Activated CD4-positive, CD25-positive, alpha-beta regulatory T cell treated with anti-CD3 and anti-CD28 coated beads, Interleukin-2, amount 50 U/mL, for 24 hours (primary cell): ENCODE measurements around the gene KIF4A.

Experiments used
- ATAC-seq, 2 donors: fragments of 150-1000 bp; cut with Tn5 transposase; one replicate each; pipeline ENCODE4 v1.10.0; 2021; ENCODE audit warnings: mild to moderate bottlenecking in 1 of 2, moderate library complexity in 1 of 2

The KIF4A gene

DNA sequence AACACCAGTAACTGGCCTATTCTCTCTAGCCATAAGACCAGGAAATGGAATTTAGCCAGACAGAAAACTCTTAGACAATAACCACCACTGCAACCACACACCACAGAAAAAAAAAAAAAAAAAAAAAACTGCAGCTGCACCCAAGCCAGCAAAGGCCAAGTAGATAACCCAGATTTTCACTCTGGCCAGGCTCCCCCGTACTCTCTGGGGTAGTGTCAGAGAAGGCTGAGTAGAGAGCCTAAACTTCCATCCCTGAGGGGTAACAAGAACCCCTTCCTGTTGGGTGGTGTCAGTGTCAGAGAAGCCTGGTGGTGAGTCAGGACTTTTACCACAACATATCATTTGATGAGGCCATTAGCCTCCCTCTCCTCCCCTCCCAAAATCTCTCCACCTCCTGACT lies 149.1 kb downstream of the KIF4A start:
- ATAC-seq: peak; percentile 36 to 39

DNA sequence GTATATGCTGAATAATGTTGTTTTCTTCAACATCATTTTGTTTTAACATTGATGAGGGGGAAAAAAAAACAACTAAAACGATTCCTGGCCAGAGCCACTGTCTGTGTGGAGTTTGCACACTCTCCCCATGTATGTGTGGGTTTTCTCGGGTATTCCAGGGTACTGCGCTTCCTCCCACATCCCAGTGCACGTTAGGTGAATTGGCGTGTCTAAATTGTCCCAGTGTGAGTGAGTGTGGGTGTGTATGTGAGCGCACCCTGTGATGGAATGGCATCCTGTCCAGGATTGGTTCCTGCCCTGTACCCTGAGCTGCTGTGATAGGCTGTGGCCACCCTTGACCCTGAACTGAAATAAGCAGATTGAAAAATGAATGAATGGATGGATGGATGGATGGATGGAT lies 152.3 kb downstream of the KIF4A start:
- ATAC-seq: no peak

DNA sequence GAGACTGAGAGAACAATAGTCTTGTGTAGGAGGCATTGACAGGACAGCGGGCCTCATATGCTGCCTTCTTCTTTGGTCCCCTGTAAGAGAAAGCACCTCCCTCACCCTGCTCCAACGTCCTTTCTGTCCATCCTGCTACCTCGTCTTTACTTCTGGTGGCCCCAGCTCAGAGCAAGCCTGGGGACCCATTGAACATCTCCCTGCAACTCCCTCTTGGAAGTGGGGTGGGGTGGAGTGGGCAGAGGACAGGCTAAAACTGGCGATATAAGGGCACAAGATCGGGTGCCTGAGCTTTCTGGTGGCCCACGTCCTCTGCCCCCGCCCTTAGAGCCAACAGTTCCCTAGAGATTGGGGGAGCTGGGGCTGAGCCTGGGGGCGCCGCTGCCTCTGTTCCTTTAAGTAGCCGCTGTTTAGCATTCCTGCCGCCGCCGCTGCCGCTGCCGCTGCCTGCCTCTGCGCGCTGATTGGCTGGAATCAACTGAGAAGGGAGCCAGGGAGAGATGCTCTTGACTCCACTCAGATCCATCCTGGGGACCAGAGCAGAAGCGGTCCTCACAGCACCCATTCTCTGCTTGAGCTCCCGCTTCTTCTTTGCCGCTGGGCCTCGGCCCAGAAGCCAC lies 154.5 kb downstream of the KIF4A start, which contains the start of gene DLG3:
Gene DLG3 (plus strand): TSS at position 510 of the 620 bp plus-strand sequence. CDS start 367 bp downstream, outside the sequence.
- ATAC-seq: peak; percentile 13 to 59

DNA sequence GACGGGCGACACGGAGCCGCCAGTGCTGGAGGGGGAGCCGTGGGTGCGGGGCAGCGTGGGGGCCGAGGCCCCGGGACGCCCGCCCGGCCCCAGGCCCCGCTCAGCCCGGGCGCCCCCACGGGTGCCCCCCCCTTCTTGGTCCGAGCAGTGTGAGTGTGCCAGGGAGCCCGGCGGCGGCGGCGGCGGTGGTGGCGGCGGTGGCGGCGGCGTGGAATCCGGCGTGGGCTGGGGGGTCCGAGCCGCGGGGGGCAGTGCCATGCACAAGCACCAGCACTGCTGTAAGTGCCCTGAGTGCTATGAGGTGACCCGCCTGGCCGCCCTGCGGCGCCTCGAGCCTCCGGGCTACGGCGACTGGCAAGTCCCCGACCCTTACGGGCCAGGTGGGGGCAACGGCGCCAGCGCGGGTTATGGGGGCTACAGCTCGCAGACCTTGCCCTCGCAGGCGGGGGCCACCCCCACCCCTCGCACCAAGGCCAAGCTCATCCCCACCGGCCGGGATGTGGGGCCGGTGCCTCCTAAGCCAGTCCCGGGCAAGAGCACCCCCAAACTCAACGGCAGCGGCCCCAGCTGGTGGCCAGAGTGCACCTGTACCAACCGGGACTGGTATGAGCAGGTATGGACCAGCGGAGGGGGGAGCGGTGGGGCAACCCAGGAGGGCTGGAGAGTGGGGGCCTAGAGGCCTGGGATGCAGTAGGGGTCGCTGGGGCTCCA lies 155.2 kb downstream of the KIF4A start:
- ATAC-seq: peak; percentile 30 to 44

DNA sequence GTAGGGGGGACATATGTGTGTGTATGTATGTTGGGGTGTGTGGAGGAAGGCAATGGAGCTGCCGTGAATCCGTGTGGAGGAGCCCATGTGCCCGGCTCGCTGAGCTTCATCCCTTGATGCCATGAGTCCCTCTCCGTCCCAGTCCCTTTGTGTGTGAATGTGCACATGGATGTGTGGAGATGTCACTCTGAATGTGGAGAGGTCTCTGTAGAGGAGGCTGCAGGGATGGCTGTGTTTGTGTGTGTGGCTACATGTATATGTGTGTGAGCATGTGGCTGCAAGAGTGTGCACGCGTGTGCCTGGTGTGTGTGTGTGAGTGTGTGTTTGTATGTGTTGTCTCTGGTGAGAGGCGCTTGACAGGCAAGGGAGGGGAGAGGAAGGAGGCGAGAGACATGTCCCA lies 156.0 kb downstream of the KIF4A start:
- ATAC-seq: no peak

- ATAC-seq: no peak
Measured at GRCh38 chrX:70446380-70447350, 156.8 kb downstream of the KIF4A start.

GRCh38 chrX:70449457-70449966 lies 159.6 kb downstream of the KIF4A start:
- no peak for ATAC-seq

- ATAC-seq: peak; percentile 56 to 62
Measured at GRCh38 chrX:70452143-70452733, 162.3 kb downstream of the KIF4A start.

DNA sequence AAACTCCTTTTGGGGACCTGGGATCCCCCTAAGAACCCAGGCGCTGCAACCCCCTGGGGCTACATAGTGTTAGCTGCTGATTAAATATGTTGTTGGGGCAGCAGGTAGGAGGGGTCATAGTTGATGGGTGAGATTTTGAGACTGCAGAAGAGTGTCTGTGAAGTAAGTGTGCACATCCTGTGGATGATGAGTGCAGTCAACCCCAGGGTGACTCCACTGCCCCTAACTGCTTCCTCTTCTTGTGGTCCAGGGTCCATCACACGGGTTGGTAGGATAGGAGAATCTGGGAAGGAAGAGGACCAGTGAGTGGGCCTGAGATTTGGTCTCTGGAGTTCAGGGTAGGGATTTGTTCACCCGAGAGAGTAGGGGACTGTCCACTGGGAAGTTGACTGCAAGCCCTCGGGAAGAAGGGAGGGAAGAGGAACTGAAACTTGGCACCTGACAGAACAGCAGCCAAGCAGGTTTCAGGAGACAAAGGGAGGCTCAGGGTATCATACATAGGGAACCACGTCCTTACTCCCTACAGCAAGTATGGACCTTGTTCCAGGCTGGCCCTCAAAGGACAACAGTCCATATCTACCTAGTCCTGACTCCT lies 163.2 kb downstream of the KIF4A start:
- ATAC-seq: no peak

DNA sequence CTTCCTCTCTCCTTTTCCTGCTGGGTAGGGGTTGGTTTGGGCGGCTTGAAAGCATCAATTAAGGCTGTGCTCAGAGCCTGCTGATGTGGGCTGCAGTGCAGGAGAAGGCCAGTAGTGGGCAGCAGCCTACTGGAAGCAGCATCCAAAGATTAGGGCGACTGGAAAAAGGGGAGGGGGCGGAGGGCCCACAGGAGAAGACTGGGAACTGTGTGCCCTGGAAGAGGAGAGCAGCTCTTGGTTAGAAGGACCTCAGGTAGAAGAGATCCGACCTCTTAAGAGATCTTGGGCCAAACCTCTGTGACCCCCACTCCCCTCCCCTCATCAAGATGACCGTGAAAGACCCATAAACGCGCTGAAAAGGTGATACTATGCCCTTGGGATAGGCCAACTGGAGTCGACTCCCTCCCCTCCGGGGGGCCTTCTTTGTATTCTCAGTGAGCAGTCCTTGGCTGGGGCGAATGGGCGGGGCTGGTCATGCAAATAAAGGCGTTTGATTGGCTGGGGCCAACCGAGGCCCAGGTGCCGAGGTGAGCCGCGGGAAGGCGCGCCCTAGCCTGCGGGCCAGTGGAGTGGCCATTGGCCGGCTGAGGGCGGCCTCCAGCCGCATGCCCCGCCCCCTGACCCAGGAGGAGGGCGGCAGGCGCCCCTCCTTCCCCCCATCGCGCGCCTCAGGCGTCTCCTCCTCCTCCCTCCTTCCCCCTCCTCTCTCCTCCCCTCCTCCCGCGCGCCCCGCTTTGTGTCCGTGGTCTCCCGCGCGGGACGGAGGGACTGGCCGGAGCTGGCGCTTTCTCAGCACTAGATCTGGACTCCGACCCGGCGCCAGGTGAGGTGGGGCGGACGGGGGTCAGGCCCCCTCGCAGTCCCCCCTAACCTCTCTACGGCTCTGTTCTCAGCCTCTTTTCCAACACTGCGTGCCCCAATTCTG lies 164.8 kb downstream of the KIF4A start:
- peak; percentile 54 to 66 for ATAC-seq

- ATAC-seq: no peak
Measured at GRCh38 chrX:70455366-70456202, 165.7 kb downstream of the KIF4A start.

- peak; percentile 18 to 23 for ATAC-seq
Measured at GRCh38 chrX:70456256-70456655, 166.4 kb downstream of the KIF4A start.

- ATAC-seq: no peak
Measured at GRCh38 chrX:70461026-70461425, 171.1 kb downstream of the KIF4A start.

DNA sequence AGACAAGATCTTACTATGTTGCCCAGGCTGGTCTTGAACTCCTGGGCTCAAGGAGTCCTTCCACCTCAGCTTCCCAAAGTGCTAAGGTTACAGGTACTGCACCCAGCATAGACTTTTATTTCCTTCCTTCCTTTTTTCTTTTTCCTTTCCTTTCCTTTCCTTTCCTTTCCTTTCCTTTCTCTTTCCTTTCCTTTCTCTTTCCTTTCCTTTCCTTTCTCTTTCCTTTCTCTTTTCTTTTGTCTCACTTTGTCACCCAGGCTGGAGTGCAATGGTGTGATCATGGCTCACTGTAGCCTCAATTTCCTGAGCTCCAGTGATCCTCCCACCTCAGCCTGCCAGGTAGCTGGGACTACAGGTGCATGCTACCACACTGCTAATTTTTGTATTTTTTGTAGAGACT lies 174.1 kb downstream of the KIF4A start:
- no peak for ATAC-seq

DNA sequence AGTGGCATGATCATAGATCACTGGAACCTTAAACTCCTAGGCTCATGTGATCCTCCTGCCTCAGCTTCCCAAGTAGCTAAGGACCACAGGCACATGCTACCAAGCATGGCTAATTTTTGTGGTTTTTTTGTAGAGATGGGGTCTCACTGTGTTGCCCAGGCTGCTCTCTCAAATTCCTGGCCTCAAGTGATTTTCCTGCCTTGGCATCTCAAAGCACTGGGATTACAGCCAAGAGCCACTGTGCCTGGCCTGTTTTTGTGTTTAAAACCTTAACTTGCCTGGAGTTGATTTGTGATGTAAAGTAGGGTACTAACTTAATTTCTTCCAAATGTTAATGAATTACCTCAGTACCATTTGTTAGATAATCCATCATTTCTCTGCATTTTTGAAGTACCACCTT lies 177.1 kb downstream of the KIF4A start:
- ATAC-seq: no peak

DNA sequence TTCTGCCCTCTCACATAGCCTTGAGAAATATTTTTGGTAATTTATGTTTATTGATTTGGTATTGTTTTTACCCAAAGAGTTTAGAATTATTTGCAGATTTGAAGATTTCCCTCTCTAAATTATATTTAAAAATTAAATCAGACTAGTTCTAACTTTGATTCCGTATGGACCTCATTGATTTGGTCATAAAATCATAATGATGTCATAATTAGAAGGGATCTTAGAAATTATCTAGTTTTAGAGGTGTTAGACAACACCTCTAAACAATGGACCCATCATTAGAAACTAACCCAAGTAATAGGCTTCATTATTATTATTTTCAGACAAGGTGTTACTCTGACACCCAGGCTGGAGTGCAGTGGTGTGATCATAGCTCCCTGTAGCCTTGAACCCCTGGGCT lies 178.8 kb downstream of the KIF4A start:
- no peak for ATAC-seq
